Spleen (tissue), 11 donors: ENCODE measurements around the gene PTBP3. TPM values are rescaled to one million over a fixed set of nuclear protein-coding genes. Genes with fewer than 3 reads are reported as not detected.

Experiments
- DNase-seq: peaks from one replicate; pipeline ENCODE4 v3.0.0-alpha.2; 2020
- H3K27ac ChIP-seq, 8 donors: fragments of 200-600 bp; sonication (generic) in 7 of 8; 1 replicate in 4 of 8; 2 replicates in 4 of 8; pipeline versions ENCODE4 v1.5.0 to v1.8.0; 2016 to 2021; ENCODE audit warnings: inconsistent platforms in 4 of 8, mild to moderate bottlenecking in 4 of 8, moderate library complexity in 1 of 8
- H3K27me3 ChIP-seq, 7 donors: fragments of 200-600 bp; sonication (generic) in 6 of 7; replicated peaks in 1 of 7; 1 replicate in 4 of 7; 2 replicates in 3 of 7; pipeline versions ENCODE4 v1.5.0 to v1.8.0; 2016 to 2021; ENCODE audit warnings: inconsistent platforms in 3 of 7, mild to moderate bottlenecking in 1 of 7
- H3K36me3 ChIP-seq, 6 donors: fragments of 200-600 bp; sonication (generic) in 5 of 6; 1 replicate in 4 of 6; 2 replicates in 2 of 6; pipeline versions ENCODE4 v1.5.0 to v1.8.0; 2016 to 2021; ENCODE audit warnings: inconsistent platforms in 2 of 6
- H3K4me1 ChIP-seq, 6 donors: fragments of 200-600 bp; sonication (generic) in 5 of 6; 1 replicate in 3 of 6; 2 replicates in 3 of 6; pipeline versions ENCODE4 v1.5.0 to v1.8.0; 2016 to 2021; ENCODE audit warnings: inconsistent platforms in 3 of 6
- H3K4me3 ChIP-seq, 8 donors: fragments of 200-600 bp; sonication (generic) in 7 of 8; 1 replicate in 4 of 8; 2 replicates in 4 of 8; pipeline versions ENCODE4 v1.5.0 to v1.8.0; 2016 to 2021; ENCODE audit warnings: inconsistent platforms in 4 of 8, mild to moderate bottlenecking in 4 of 8, moderate library complexity in 2 of 8
- H3K9me3 ChIP-seq, 8 donors: fragments of 200-600 bp; sonication (generic) in 7 of 8; 1 replicate in 4 of 8; 2 replicates in 4 of 8; pipeline versions ENCODE4 v1.5.0 to v1.8.0; 2016 to 2021; ENCODE audit warnings: inconsistent platforms in 4 of 8
- CTCF ChIP-seq, 11 experiments: fragments of 200-600 bp in 7 of 11; fragments of 450-650 bp in 4 of 11; sonication (generic) in 4 of 11; IDR thresholded peaks in 8 of 11; conservative IDR thresholded peaks in 3 of 11; 1 replicate in 7 of 11; 2 replicates in 4 of 11; pipeline versions ENCODE4 v1.4.0 to v1.8.0; 2016 to 2021; ENCODE audit warnings: antibody characterized with exemption in 11 of 11, inconsistent platforms in 4 of 11, mild to moderate bottlenecking in 1 of 11
- POLR2A ChIP-seq, 3 donors: fragments of 450-650 bp; IDR thresholded peaks; one replicate each; pipeline ENCODE4 v1.5.1; 2017; ENCODE audit warnings: antibody characterized with exemption in 3 of 3, mild to moderate bottlenecking in 1 of 3
- POLR2AphosphoS5 ChIP-seq, 3 donors: sonication (generic); formaldehyde crosslinking; IDR thresholded peaks; one replicate each; pipeline ENCODE4 v1.5.1; 2017; ENCODE audit warnings: antibody characterized with exemption in 3 of 3
- WGBS, 5 donors: extraction: QIAGEN DNeasy Blood & Tissue Kit in 3 of 5; methylation state at CpG; one replicate each; pipeline versions ENCODE4 v1.1.5 to v1.1.7; 2013 to 2018; 5-methylcytosine and 5-hydroxymethylcytosine counted together
- intact Hi-C: fragments of 100-400 bp; cut with DNase I; formaldehyde crosslinking; loops from one replicate; pipeline ENCODE4 v1.15.0; 2023; ENCODE audit warnings: low total_unique reads
- polyA plus RNA-seq, 3 donors: library from polyadenylated mRNA; stranded (reverse); fragments of 200-250 nt; gene quantifications; one replicate each; pipeline ENCODE4 v1.2.1, GENCODE V29; 2013
- total RNA-seq, 7 donors: library from RNA; depleted of rRNA in 3 of 7; stranded (reverse); fragments of >200 nt in 3 of 7; fragmentation: NEBNext Ultra II Directional in 4 of 7; extraction: Animal tissue kit (Norgen Biotek cat#: 25700) in 4 of 7; gene quantifications; one replicate each; pipeline versions ENCODE4 v1.1.0 to v1.2.1, GENCODE V29; 2016 to 2021
- donor health status: healthy with polysubstance abuse.
- donor health status: DM: no; HTN: no; CAD: no; lungs with moderate emphysema.
- donor health status: DM: no; HTN: no; CAD: no.
- donor health status: Bipolar disorder and iron deficiency.
- donor health status: healthy.
- donor health status: DM: no; HTN: no; CAD: no.
- donor health status: DM: yes; HTN: yes; CAD: no.

Gene PTBP3
- total and polyA plus RNA-seq, 10 donors: 10.6 to 107 (median 85.6) TPM

GRCh38 chr9:112339886-112340285 is 6.5 kb upstream of the PTBP3 start:
- Histone ChIP-seq H3K27ac (no peak overlapping the region), H3K27me3 (no peaks in the 10 kb centered on the region), H3K4me1 (peaks cover 1 to 3% (median 3%) of the 10 kb centered on the region in 6 donors), H3K9me3 (no peaks in the 10 kb centered on the region), H3K36me3 (no peaks in the 10 kb centered on the region), H3K4me3 (no peak overlapping the region)
- intact Hi-C loops: no loop called here
- TF ChIP-seq CTCF (IDR thresholded peaks at IDR 0.05 in 8 of 11, conservative IDR thresholded peaks at IDR 0.05 in 3 of 11) (no peak), POLR2AphosphoS5 (IDR thresholded peaks at IDR 0.05) (no peak), POLR2A (IDR thresholded peaks at IDR 0.05) (no peak)
- DNase-seq: no peak
- 93 to 100% (median 97%) methylated on average over 3 of the region's 3 CpGs for WGBS, 5 donors

GRCh38 chr9:112338561-112338960 is 5.1 kb upstream of the PTBP3 start:
- Histone ChIP-seq H3K27ac (no peak overlapping the region), H3K9me3 (no peaks in the 10 kb centered on the region), H3K36me3 (no peaks in the 10 kb centered on the region), H3K4me3 (no peak overlapping the region), H3K4me1 (peaks cover 4 to 12% (median 9%) of the 10 kb centered on the region in 6 donors), H3K27me3 (no peaks in the 10 kb centered on the region)
- 69 to 95% (median 85%) methylated on average over 3 of the region's 3 CpGs for WGBS, 5 donors
- no peak for TF ChIP-seq POLR2AphosphoS5 (IDR thresholded peaks at IDR 0.05)
- TF ChIP-seq CTCF (IDR thresholded peaks at IDR 0.05 in 8 of 11, conservative IDR thresholded peaks at IDR 0.05 in 3 of 11): no peak
- no peak for TF ChIP-seq POLR2A (IDR thresholded peaks at IDR 0.05)
- intact Hi-C loops: no loop called here
- DNase-seq: no peak

GRCh38 chr9:112337547-112337946 is 4.1 kb upstream of the PTBP3 start:
- Histone ChIP-seq H3K27me3 (no peaks in the 10 kb centered on the region), H3K9me3 (no peaks in the 10 kb centered on the region), H3K4me1 (peaks cover 4 to 15% (median 9%) of the 10 kb centered on the region in 6 donors), H3K27ac (no peak overlapping the region), H3K4me3 (no peak overlapping the region), H3K36me3 (no peaks in the 10 kb centered on the region)
- TF ChIP-seq POLR2AphosphoS5 (IDR thresholded peaks at IDR 0.05): no peak
- TF ChIP-seq CTCF (IDR thresholded peaks at IDR 0.05 in 8 of 11, conservative IDR thresholded peaks at IDR 0.05 in 3 of 11): no peak
- no peak for TF ChIP-seq POLR2A (IDR thresholded peaks at IDR 0.05)
- intact Hi-C loops: no loop called here
- no peak for DNase-seq
- 59 to 90% (median 71%) methylated on average over 1 of the region's 1 CpG for WGBS, 5 donors

GRCh38 chr9:112334432-112334841 is 1.0 kb upstream of the PTBP3 start:
- no peak for TF ChIP-seq CTCF (IDR thresholded peaks at IDR 0.05 in 8 of 11, conservative IDR thresholded peaks at IDR 0.05 in 3 of 11)
- TF ChIP-seq POLR2A (IDR thresholded peaks at IDR 0.05): no peak
- TF ChIP-seq POLR2AphosphoS5 (IDR thresholded peaks at IDR 0.05): no peak
- H3K4me3 ChIP-seq: peak overlapping the region; percentile 52 to 95 (median 84)
- 2 to 6% (median 5%) methylated on average over 8 of the region's 8 CpGs for WGBS, 5 donors
- intact Hi-C loops: no loop called here
- H3K4me1 ChIP-seq: peaks cover 19 to 46% (median 36%) of the 10 kb centered on the region in 6 donors
- H3K27ac ChIP-seq: peak overlapping the region; percentile 91 to 100 (median 100)
- no peaks in the 10 kb centered on the region for H3K9me3 ChIP-seq
- DNase-seq: no peak
- no peaks in the 10 kb centered on the region for H3K27me3 ChIP-seq
- no peaks in the 10 kb centered on the region for H3K36me3 ChIP-seq
